ENCODE measurements around the gene SPTSSA.
"Not testable (repeated sequence)": the region's sequence is repeated elsewhere in the genome, so short reads cannot be mapped to it uniquely, and the experiment has no call there.

The SPTSSA gene

GRCh38 chr14:34470319-34470718, 8.3 kb upstream of the SPTSSA start:
- no peak for DNase-seq

- no peak for DNase-seq
Observed at GRCh38 chr14:34466691-34467090, 4.7 kb upstream of the SPTSSA start.

- no peak for DNase-seq
Observed at GRCh38 chr14:34465069-34465859, 3.2 kb upstream of the SPTSSA start.

- no peak for DNase-seq
Observed at GRCh38 chr14:34463598-34463961, 1.5 kb upstream of the SPTSSA start.

- DNase-seq, result peak; percentile 78 to 79
Observed at GRCh38 chr14:34461334-34462131, 507 bp downstream of the SPTSSA start.

- DNase-seq, result no peak
Observed at GRCh38 chr14:34460841-34461240, 1.2 kb downstream of the SPTSSA start.

- no peak for DNase-seq
Observed at GRCh38 chr14:34460295-34460694, 1.7 kb downstream of the SPTSSA start.

GRCh38 chr14:34457186-34457585, 4.9 kb downstream of the SPTSSA start:
- no peak for DNase-seq

- DNase-seq, result no peak
Observed at GRCh38 chr14:34453226-34453625, 8.8 kb downstream of the SPTSSA start.

- no peak for DNase-seq
Observed at GRCh38 chr14:34452258-34452822, 9.7 kb downstream of the SPTSSA start.

GRCh38 chr14:34450958-34451357, 11.1 kb downstream of the SPTSSA start:
- DNase-seq, result no peak

- no peak for DNase-seq
Observed at GRCh38 chr14:34450542-34450915, 11.5 kb downstream of the SPTSSA start.

GRCh38 chr14:34449819-34450541, 12.1 kb downstream of the SPTSSA start:
- no peak for DNase-seq

GRCh38 chr14:34439090-34439489, 22.9 kb downstream of the SPTSSA start:
- no peak for DNase-seq

- DNase-seq, result no peak
Observed at GRCh38 chr14:34438438-34438837, 23.6 kb downstream of the SPTSSA start.

- DNase-seq, result no peak
Observed at GRCh38 chr14:34437729-34438080, 24.3 kb downstream of the SPTSSA start.

GRCh38 chr14:34436960-34437728, 24.9 kb downstream of the SPTSSA start:
- no peak for DNase-seq

- no peak for DNase-seq
Observed at GRCh38 chr14:34436118-34436905, 25.7 kb downstream of the SPTSSA start.

GRCh38 chr14:34433957-34434356, 28.1 kb downstream of the SPTSSA start:
- no peak for DNase-seq

GRCh38 chr14:34428102-34428466, 34.0 kb downstream of the SPTSSA start:
- not testable (repeated sequence) for DNase-seq
